ENCODE measurements around the gene WDFY1.

Gene WDFY1

GRCh38 chr2:223978451-223978850 lies 33.3 kb upstream of the WDFY1 start:
- TF ChIP-seq ZNF148 (tag by site-specific recombination; IDR thresholded peaks at IDR 0.05; ENCODE audit: borderline replicate concordance): no peak
- no peak for TF ChIP-seq ZNF785 (tag by site-specific recombination; IDR thresholded peaks at IDR 0.05)
- no peak for TF ChIP-seq ZNF544 (tag by site-specific recombination; IDR thresholded peaks at IDR 0.05)
- no peak for TF ChIP-seq ZNF274 (IDR thresholded peaks at IDR 0.05; ENCODE audit: low read length)
- no peak for TF ChIP-seq ZNF274 (tag by site-specific recombination; IDR thresholded peaks at IDR 0.05; ENCODE audit: borderline replicate concordance)
- no peak for TF ChIP-seq ZNF600 (tag by site-specific recombination; IDR thresholded peaks at IDR 0.05)
- no peak for TF ChIP-seq PRDM4 (tag by site-specific recombination; IDR thresholded peaks at IDR 0.05)
- TF ChIP-seq ZNF621 (tag by site-specific recombination; IDR thresholded peaks at IDR 0.05): no peak
- TF ChIP-seq ZNF23 (tag by site-specific recombination; IDR thresholded peaks at IDR 0.05; ENCODE audit: borderline replicate concordance): no peak
- TF ChIP-seq ZNF701 (tag by site-specific recombination; IDR thresholded peaks at IDR 0.05): no peak
- no peak for TF ChIP-seq ZNF394 (tag by site-specific recombination; IDR thresholded peaks at IDR 0.05; ENCODE audit: borderline replicate concordance)
- no peak for TF ChIP-seq ZNF707 (tag by site-specific recombination; IDR thresholded peaks at IDR 0.05)
- no peak for TF ChIP-seq ZNF658 (tag by site-specific recombination; IDR thresholded peaks at IDR 0.05)
- no peak for TF ChIP-seq ZNF555 (tag by site-specific recombination; conservative IDR thresholded peaks at IDR 0.05)
- no peak for TF ChIP-seq YY2 (tag by site-specific recombination; IDR thresholded peaks at IDR 0.05)
- Histone ChIP-seq H3K36me3 (ENCODE audit: control insufficient read depth in 2 of 2, insufficient read depth in 1 of 2, low read length in 2 of 2) (peaks cover 11 to 46% of the 10 kb centered on the region in 2 experiments), H3K27ac (ENCODE audit: extremely low read depth, low read depth, low read length) (no peak overlapping the region), H3K4me1 (ENCODE audit: control insufficient read depth, insufficient read depth, low read length) (no peaks in the 10 kb centered on the region), H3K4me3 (ENCODE audit: low read depth, low read length) (no peak overlapping the region), H3K9me3 (ENCODE audit: control insufficient read depth, insufficient read depth, low read depth, low read length) (no peaks in the 10 kb centered on the region)
- CTCF ChIA-PET: interaction anchor here (0.9 to 2.5 kb wide), 3 partner anchors 11 to 17 kb away, joined by 3 to 14 read pairs (median 6); no protein-coding TSS in a partner anchor
- POLR2A ChIA-PET: no interaction called here

- Histone ChIP-seq H3K9me3 (ENCODE audit: control insufficient read depth, insufficient read depth, low read depth, low read length) (no peaks in the 10 kb centered on the region), H3K4me1 (ENCODE audit: control insufficient read depth, insufficient read depth, low read length) (no peaks in the 10 kb centered on the region), H3K4me3 (ENCODE audit: low read depth, low read length) (no peak overlapping the region), H3K36me3 (ENCODE audit: control insufficient read depth in 2 of 2, insufficient read depth in 1 of 2, low read length in 2 of 2) (peaks cover 7 to 43% of the 10 kb centered on the region in 2 experiments), H3K27ac (ENCODE audit: extremely low read depth, low read depth, low read length) (no peak overlapping the region)
- ChIA-PET CTCF (interaction anchor here (0.7 to 2.5 kb wide), 3 partner anchors 12 to 221 kb away, joined by 4 to 14 read pairs (median 4); no protein-coding TSS in a partner anchor), POLR2A (no interaction called here)
- TF ChIP-seq GLI2 (tag by site-specific recombination; IDR thresholded peaks at IDR 0.05; ENCODE audit: borderline replicate concordance, low read depth) (no peak), ZNF433 (tag by site-specific recombination; IDR thresholded peaks at IDR 0.05; ENCODE audit: low read depth) (no peak), REPIN1 (tag by site-specific recombination; IDR thresholded peaks at IDR 0.05; ENCODE audit: low read depth) (no peak), ZNF174 (tag by site-specific recombination; IDR thresholded peaks at IDR 0.05) (no peak), ZNF544 (tag by site-specific recombination; IDR thresholded peaks at IDR 0.05) (no peak)
Measured at GRCh38 chr2:223976635-223977226, 31.6 kb upstream of the WDFY1 start.
